Adrenal gland (tissue), 12 donors: ENCODE data around the gene CUL4B. TPM values are rescaled to one million over a fixed set of nuclear protein-coding genes. Genes with fewer than 3 reads are reported as not detected.
"Not testable (repeated sequence)": the region's sequence is repeated elsewhere in the genome, so short reads cannot be mapped to it uniquely, and the experiment has no call there.

Experiments used
- DNase-seq, 7 donors: peaks; one replicate each; pipeline ENCODE4 v3.0.0-alpha.2; 2019 to 2020
- H3K27ac ChIP-seq, 5 donors: fragments of 200-600 bp; sonication (generic) in 4 of 5; 1 replicate in 3 of 5; 2 replicates in 2 of 5; pipeline versions ENCODE4 v1.5.1 to v1.8.0; 2016 to 2020; ENCODE audit warnings: mild to moderate bottlenecking in 1 of 5
- H3K27me3 ChIP-seq: fragments of 200-600 bp; 2 replicates; pipeline ENCODE4 v1.8.0; 2021
- H3K36me3 ChIP-seq, 2 donors: fragments of 200-600 bp; replicated peaks in 1 of 2; 1 replicate in 1 of 2; 2 replicates in 1 of 2; pipeline versions ENCODE4 v1.5.1 to v1.8.0; 2018 to 2022
- H3K4me1 ChIP-seq, 2 donors: fragments of 200-600 bp; replicated peaks in 1 of 2; 1 replicate in 1 of 2; 2 replicates in 1 of 2; pipeline versions ENCODE4 v1.5.1 to v1.8.0; 2018 to 2021
- H3K4me3 ChIP-seq, 4 donors: fragments of 200-600 bp; sonication (generic) in 3 of 4; one replicate each; pipeline ENCODE4 v1.5.1; 2016 to 2018
- H3K9me3 ChIP-seq, 3 donors: fragments of 200-600 bp; sonication (generic) in 1 of 3; replicated peaks in 1 of 3; 1 replicate in 2 of 3; 2 replicates in 1 of 3; pipeline versions ENCODE4 v1.5.1 to v1.8.0; 2016 to 2021
- POLR2A ChIP-seq, 2 donors: fragments of 450-650 bp; IDR thresholded peaks; one replicate each; pipeline ENCODE4 v1.6.1; 2017; ENCODE audit warnings: antibody characterized with exemption in 2 of 2, mild to moderate bottlenecking in 2 of 2, moderate library complexity in 1 of 2
- WGBS, 4 donors: extraction: QIAGEN DNeasy Blood & Tissue Kit in 2 of 4; methylation state at CpG; one replicate each; pipeline versions ENCODE4 v1.1.5 to v1.1.7; 2013 to 2017; 5-methylcytosine and 5-hydroxymethylcytosine counted together
- intact Hi-C, 2 donors: fragments of 100-400 bp; cut with DNase I; formaldehyde crosslinking; loops; one replicate each; pipeline versions ENCODE4 v1.14.1 to v1.15.0; 2022 to 2023
- polyA plus RNA-seq, 3 donors: library from polyadenylated mRNA; stranded (reverse); fragments of 200-250 nt in 2 of 3; fragments of 350-450 nt in 1 of 3; fragmentation: Illumina TruSeq in 1 of 3; extraction: RNeasy Lipid Tissue Mini Kit (QIAGEN cat#74804) in 1 of 3; gene quantifications; one replicate each; pipeline ENCODE4 v1.2.3, GENCODE V29; 2013 to 2014
- total RNA-seq, 9 donors: library from RNA; depleted of rRNA in 4 of 9; stranded (reverse); fragments of >200 nt in 4 of 9; fragments of 120-200 nt in 1 of 9; fragmentation: NEBNext Ultra II Directional in 1 of 9; extraction: Animal tissue kit (Norgen Biotek cat#: 25700) in 1 of 9; gene quantifications; one replicate each; pipeline versions ENCODE4 v1.1.0 to v1.2.4, GENCODE V29; 2013 to 2023
- TF ChIP-seq, protein P1 (sequence below), 6 experiments: fragments of 450-650 bp in 4 of 6; fragments of 200-600 bp in 2 of 6; sonication (generic) in 1 of 6; IDR thresholded peaks; 1 replicate in 5 of 6; 2 replicates in 1 of 6; pipeline versions ENCODE4 v1.5.1 to v1.8.0; 2016 to 2021; ENCODE audit warnings: antibody characterized with exemption in 6 of 6, mild to moderate bottlenecking in 2 of 6, moderate library complexity in 1 of 6
- donor health status: healthy with polysubstance abuse.
- donor health status: Bipolar disorder and iron deficiency.
- donor health status: DM: yes; HTN: yes; CAD: no.
- donor health status: DM: no; HTN: no; CAD: no.
- donor health status: DM: no; HTN: no; CAD: no.
- donor health status: DM: yes; HTN: yes; CAD: no.

Gene CUL4B
- total and polyA plus RNA-seq, 12 donors = 24.7 to 55.3 (median 39.7) TPM

GRCh38 chrX:120504569-120504968 is 56.2 kb downstream of the CUL4B start:
- H3K27ac ChIP-seq = no peak overlapping the region
- TF ChIP-seq POLR2A (IDR thresholded peaks at IDR 0.05) = no peak
- TF ChIP-seq, protein P1, sequence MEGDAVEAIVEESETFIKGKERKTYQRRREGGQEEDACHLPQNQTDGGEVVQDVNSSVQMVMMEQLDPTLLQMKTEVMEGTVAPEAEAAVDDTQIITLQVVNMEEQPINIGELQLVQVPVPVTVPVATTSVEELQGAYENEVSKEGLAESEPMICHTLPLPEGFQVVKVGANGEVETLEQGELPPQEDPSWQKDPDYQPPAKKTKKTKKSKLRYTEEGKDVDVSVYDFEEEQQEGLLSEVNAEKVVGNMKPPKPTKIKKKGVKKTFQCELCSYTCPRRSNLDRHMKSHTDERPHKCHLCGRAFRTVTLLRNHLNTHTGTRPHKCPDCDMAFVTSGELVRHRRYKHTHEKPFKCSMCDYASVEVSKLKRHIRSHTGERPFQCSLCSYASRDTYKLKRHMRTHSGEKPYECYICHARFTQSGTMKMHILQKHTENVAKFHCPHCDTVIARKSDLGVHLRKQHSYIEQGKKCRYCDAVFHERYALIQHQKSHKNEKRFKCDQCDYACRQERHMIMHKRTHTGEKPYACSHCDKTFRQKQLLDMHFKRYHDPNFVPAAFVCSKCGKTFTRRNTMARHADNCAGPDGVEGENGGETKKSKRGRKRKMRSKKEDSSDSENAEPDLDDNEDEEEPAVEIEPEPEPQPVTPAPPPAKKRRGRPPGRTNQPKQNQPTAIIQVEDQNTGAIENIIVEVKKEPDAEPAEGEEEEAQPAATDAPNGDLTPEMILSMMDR (IDR thresholded peaks at IDR 0.05) = no peak
- no peaks in the 10 kb centered on the region for H3K4me1 ChIP-seq
- H3K36me3 ChIP-seq = no peaks in the 10 kb centered on the region
- intact Hi-C loops = no loop called here
- H3K27me3 ChIP-seq = no peaks in the 10 kb centered on the region
- no peaks in the 10 kb centered on the region for H3K9me3 ChIP-seq
- no peak overlapping the region for H3K4me3 ChIP-seq
- WGBS, 4 donors = 67 to 87% (median 81%) methylated on average over 1 of the region's 1 CpG
- no peak for DNase-seq

GRCh38 chrX:120499301-120500072 is 61.3 kb downstream of the CUL4B start:
- peak in 1 of 7 donors; percentile 25 for DNase-seq
- no peaks in the 10 kb centered on the region for H3K9me3 ChIP-seq
- H3K27ac ChIP-seq = no peak overlapping the region
- H3K36me3 ChIP-seq = no peaks in the 10 kb centered on the region
- H3K27me3 ChIP-seq = no peaks in the 10 kb centered on the region
- 45 to 71% (median 58%) methylated on average over 2 to 4 of the region's 4 CpGs for WGBS, 4 donors
- intact Hi-C loops = no loop called here
- H3K4me1 ChIP-seq = no peaks in the 10 kb centered on the region
- TF ChIP-seq, protein P1 (IDR thresholded peaks at IDR 0.05) = no peak
- TF ChIP-seq POLR2A (IDR thresholded peaks at IDR 0.05) = no peak
- no peak overlapping the region for H3K4me3 ChIP-seq

- H3K4me3 ChIP-seq, H3K36me3 ChIP-seq, H3K27me3 ChIP-seq, H3K27ac ChIP-seq, intact Hi-C loops, H3K4me1 ChIP-seq, DNase-seq, H3K9me3 ChIP-seq: not testable (repeated sequence)
- 89 to 94% (median 91%) methylated on average over 1 to 2 of the region's 2 CpGs for WGBS, 4 donors
These were observed 70.6 kb downstream of the CUL4B start for GRCh38 chrX:120490119-120490518.

- Histone ChIP-seq H3K4me1 (no peaks in the 10 kb centered on the region), H3K36me3 (no peaks in the 10 kb centered on the region), H3K9me3 (no peaks in the 10 kb centered on the region), H3K27me3 (no peaks in the 10 kb centered on the region), H3K4me3 (no peak overlapping the region), H3K27ac (no peak overlapping the region)
- DNase-seq = no peak
- WGBS, 4 donors = 55 to 70% (median 66%) methylated on average over 8 to 9 of the region's 9 CpGs
- TF ChIP-seq, protein P1 (IDR thresholded peaks at IDR 0.05) = no peak
- no peak for TF ChIP-seq POLR2A (IDR thresholded peaks at IDR 0.05)
- intact Hi-C loops = no loop called here
These were observed 74.0 kb downstream of the CUL4B start for GRCh38 chrX:120486786-120487185.
